Measurements from ENCODE around the gene COA6.

GRCh38 chr1:234431255-234431654, 58.0 kb downstream of the COA6 start:
- TF ChIP-seq CTCF (IDR thresholded peaks at IDR 0.05 in 2 of 3, conservative IDR thresholded peaks at IDR 0.05 in 1 of 3; ENCODE audit: control insufficient read depth in 2 of 3, extremely low read depth in 1 of 3, insufficient read depth in 1 of 3, low read depth in 3 of 3, low read length in 3 of 3) = no peak
- TF ChIP-seq EZH2 (IDR thresholded peaks at IDR 0.05; ENCODE audit: borderline replicate concordance, control insufficient read depth, low read depth, low read length) = no peak
- TF ChIP-seq RCOR1 (conservative IDR thresholded peaks at IDR 0.05; ENCODE audit: low read depth, low read length) = no peak
- TF ChIP-seq HDAC6 (IDR thresholded peaks at IDR 0.05; ENCODE audit: unreplicated experiment) = no peak
- TF ChIP-seq BCL3 (IDR thresholded peaks at IDR 0.05; ENCODE audit: borderline replicate concordance, insufficient read depth, low read depth, low read length, poor library complexity, severe bottlenecking) = no peak
- TF ChIP-seq POLR2A (IDR thresholded peaks at IDR 0.05; ENCODE audit: low read depth, low read length) = no peak
- TF ChIP-seq LARP7 (IDR thresholded peaks at IDR 0.05) = no peak
- TF ChIP-seq POLR2AphosphoS2 (IDR thresholded peaks at IDR 0.05; ENCODE audit: low read depth, low read length) = no peak
- no peak for TF ChIP-seq SREBF1 (IDR thresholded peaks at IDR 0.05; ENCODE audit: low read length)
- TF ChIP-seq CREB1 (IDR thresholded peaks at IDR 0.05; ENCODE audit: low read depth) = no peak

All from GM12878 (cell line).